GM12801 (cell line): ENCODE measurements around the gene HACE1.

ENCODE experiments used
- TF ChIP-seq, protein P1 (sequence below): IDR thresholded peaks from one replicate; pipeline ENCODE4 v1.5.1; 2011; ENCODE audit warnings: control low read depth; ENCODE audit not compliant: insufficient read length; ENCODE audit errors: extremely low read depth

HACE1 gene

DNA sequence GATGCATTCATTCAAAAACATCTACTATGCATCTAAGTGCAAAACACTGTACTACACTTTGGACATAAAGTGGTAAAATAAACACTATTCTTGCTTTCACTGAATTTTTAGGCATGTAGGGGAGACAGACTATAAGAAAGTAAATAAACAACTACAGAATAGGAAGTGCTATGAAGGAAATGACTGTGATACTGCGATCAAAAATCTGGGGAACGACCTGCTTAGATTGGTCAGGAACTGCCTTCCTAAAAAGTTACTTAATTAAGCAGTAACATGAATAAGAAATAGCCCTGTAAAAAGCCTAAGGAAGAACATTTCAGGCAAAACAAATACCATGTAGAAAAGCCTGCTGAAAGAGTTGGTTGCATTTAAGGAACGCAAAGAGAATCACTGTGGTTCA is 50.6 kb downstream of the HACE1 start:
- TF ChIP-seq, protein P1, sequence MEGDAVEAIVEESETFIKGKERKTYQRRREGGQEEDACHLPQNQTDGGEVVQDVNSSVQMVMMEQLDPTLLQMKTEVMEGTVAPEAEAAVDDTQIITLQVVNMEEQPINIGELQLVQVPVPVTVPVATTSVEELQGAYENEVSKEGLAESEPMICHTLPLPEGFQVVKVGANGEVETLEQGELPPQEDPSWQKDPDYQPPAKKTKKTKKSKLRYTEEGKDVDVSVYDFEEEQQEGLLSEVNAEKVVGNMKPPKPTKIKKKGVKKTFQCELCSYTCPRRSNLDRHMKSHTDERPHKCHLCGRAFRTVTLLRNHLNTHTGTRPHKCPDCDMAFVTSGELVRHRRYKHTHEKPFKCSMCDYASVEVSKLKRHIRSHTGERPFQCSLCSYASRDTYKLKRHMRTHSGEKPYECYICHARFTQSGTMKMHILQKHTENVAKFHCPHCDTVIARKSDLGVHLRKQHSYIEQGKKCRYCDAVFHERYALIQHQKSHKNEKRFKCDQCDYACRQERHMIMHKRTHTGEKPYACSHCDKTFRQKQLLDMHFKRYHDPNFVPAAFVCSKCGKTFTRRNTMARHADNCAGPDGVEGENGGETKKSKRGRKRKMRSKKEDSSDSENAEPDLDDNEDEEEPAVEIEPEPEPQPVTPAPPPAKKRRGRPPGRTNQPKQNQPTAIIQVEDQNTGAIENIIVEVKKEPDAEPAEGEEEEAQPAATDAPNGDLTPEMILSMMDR, result no peak

DNA sequence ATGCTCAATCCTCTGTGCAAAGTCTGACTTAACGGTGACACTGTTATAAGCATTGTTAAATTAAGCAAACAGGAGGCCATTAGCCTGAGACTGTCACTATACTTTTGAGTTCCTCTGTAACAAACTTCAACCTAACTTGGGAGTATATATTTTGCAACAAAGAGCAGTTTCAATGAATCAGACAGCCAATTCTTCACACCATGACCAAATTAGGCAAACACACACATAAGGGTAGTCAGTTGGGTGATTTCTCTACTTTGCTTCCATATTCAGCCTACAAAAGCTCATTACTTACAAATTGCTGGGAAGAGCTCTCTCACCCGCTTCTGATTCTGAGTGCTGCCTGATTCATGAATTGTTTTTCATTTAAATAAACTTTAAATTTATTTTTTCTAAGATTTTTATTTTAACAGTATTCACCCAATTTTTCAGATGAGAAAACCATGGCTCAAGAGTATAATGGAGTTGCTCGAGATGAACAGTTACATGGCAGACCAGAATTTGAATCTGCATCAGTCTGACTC is 60.5 kb downstream of the HACE1 start:
- TF ChIP-seq, protein P1, result no peak

DNA sequence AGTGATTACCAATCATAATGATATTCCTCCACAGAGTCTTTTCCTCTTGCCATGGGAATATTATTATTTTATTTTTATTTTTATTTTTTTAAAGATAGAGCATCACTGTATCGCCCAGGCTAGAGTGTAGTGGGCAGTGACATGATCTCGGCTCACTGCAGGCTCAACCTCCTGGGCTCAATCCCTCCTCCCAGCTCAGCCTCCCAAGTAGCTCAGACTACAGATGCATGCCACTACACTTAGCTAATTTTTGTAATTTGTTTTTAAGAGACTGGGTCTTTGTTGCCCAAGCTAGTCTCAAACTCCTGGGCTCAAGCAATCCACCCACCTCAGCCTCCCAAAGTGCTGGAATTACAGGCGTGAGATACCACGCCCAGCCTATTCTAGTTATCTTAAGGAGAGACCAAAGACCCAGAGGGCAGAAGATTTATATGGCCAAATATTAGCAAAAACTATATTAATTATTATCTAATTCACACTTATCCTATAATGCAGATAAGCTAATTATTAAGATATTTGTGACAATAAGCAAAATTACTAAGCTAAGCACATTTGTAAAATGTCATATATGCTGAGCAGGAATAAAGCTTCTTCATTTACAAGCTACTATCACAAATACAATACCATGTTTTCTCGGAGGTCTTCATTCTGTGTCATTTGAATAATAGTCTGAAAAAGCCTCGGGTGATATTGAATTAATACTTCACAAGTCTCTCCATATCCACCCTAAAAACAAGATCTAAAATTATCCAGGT is 63.5 kb downstream of the HACE1 start:
- TF ChIP-seq, protein P1, result no peak

DNA sequence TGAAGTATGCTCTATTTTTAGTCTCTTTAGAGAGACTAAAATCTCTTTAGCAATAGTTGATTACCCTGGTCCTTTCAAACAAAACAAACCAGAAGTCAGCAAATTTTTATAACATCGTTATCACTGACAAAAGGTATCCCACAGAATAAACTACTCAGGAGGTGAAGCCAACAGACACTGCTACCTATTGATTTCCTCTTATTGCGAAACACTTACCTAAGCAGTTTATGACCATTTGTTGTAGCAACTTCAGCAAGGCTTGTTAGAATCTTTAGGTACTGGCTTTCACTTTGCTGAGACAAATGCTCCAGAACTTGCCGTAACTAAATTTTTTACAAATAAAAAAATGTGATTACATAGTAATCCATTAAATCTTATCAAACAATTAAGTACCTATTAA is 64.4 kb downstream of the HACE1 start:
- TF ChIP-seq, protein P1, result no peak

DNA sequence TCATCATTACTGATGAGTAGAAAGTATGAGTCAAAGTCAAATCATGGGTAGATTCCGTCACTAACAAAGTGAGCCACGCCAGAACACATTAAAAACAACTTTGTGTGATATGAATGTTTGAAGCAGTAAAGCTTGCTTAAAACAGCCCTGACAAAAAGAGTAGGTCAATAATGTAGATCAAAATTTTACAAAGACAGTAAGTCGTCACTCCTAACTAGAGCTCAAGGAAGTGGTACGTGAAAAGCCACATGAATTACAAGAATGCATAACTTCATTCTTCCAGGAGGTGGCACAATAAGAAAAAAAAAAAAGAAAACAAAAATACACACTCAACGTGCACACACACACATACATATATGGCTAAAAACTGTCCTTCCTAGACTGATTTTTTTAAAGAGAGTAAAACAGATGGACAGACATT is 69.9 kb downstream of the HACE1 start:
- TF ChIP-seq, protein P1, result no peak

DNA sequence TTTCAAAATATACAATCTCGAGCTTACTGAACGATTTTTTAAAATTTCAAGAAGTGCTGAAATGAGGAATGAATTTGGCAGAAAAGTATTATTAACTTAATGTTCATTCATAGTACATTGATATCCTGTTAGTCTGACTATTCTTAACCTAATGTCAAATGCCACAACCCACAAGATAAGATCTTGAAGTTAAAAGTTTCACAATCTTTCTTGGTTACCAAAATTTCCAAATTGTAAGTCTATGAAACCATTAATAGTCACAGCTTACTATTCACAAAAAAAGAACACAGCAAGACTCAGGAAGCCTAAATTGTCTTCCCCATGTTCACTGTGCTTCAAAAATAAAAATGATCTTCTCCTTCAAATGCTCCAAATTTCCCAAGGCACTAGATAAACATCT is 71.3 kb downstream of the HACE1 start:
- TF ChIP-seq, protein P1, result no peak

DNA sequence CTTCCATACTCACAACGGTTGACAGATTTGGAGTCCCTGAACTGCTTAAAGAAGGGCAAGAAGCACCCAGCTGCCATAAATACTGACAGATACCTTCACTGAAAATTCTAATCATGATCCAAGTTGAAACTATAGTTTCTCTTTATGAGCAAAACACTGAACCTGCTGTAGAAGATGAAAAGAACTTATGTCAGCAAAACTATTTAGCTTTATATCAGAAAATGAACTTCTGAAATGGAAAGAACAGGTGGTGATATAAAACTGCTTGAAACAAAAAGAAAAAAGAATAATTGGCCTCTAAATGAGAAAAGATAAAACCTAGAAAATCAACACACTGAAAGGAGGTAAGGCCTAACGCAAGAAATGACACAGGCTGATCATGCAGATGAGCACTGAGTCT is 72.4 kb downstream of the HACE1 start:
- TF ChIP-seq, protein P1, result no peak
